KBM-7 (cell line): ENCODE data around the gene PTPRR.

Experiments used
- DNase-seq: peaks from one replicate; pipeline ENCODE4 v3.0.0-alpha.2; 2015
- in situ Hi-C: fragments of 300-500 bp; cut with MboI; formaldehyde crosslinking; loops from 2 replicates; pipeline ENCODE4 v1.14.3; 2020; ENCODE audit warnings: low sequenced_read_pairs, low pct_unique_long_range_greater_than_20kb, mixed read lengths

PTPRR gene

GRCh38 chr12:70920251-70920851 is at the start of gene PTPRR:
Gene PTPRR (minus strand): TSS chr12:70920738. CDS start chr12:70920390, 348 bp downstream.
- DNase-seq: no peak
- in situ Hi-C loops: no loop called here

- in situ Hi-C loops: no loop called here
- no peak for DNase-seq
Measured at GRCh38 chr12:70966996-70967790, 46.7 kb upstream of the PTPRR start.

GRCh38 chr12:70966046-70966445 is 45.5 kb upstream of the PTPRR start:
- in situ Hi-C loops: no loop called here

GRCh38 chr12:70964867-70965510 is 44.5 kb upstream of the PTPRR start:
- no peak for DNase-seq
- in situ Hi-C loops: no loop called here

More at GRCh38 chr12:70966046-70966445, 45.5 kb upstream of the PTPRR start:
- peak; percentile 19 for DNase-seq

GRCh38 chr12:70963081-70963660 is 42.6 kb upstream of the PTPRR start:
- no peak for DNase-seq
- in situ Hi-C loops: no loop called here

- DNase-seq: no peak
- in situ Hi-C loops: no loop called here
Measured at GRCh38 chr12:70962226-70962794, 41.8 kb upstream of the PTPRR start.

GRCh38 chr12:70960484-70960883 is 39.9 kb upstream of the PTPRR start:
- DNase-seq: no peak
- in situ Hi-C loops: no loop called here

- no peak for DNase-seq
- in situ Hi-C loops: no loop called here
Measured at GRCh38 chr12:70955415-70955814, 34.9 kb upstream of the PTPRR start.

- DNase-seq: no peak
- in situ Hi-C loops: no loop called here
Measured at GRCh38 chr12:70950451-70950850, 29.9 kb upstream of the PTPRR start.

- DNase-seq: no peak
- in situ Hi-C loops: no loop called here
Measured at GRCh38 chr12:70948976-70949336, 28.4 kb upstream of the PTPRR start.

GRCh38 chr12:70948236-70948975 is 27.9 kb upstream of the PTPRR start:
- DNase-seq: no peak
- in situ Hi-C loops: no loop called here

- in situ Hi-C loops: no loop called here
- DNase-seq: no peak
Measured at GRCh38 chr12:70936203-70936813, 15.8 kb upstream of the PTPRR start.

GRCh38 chr12:70933133-70933532 is 12.6 kb upstream of the PTPRR start:
- no peak for DNase-seq
- in situ Hi-C loops: no loop called here

GRCh38 chr12:70929029-70929428 is 8.5 kb upstream of the PTPRR start:
- in situ Hi-C loops: no loop called here
- DNase-seq: no peak

GRCh38 chr12:70928071-70928470 is 7.5 kb upstream of the PTPRR start:
- DNase-seq: no peak
- in situ Hi-C loops: no loop called here

- in situ Hi-C loops: no loop called here
- no peak for DNase-seq
Measured at GRCh38 chr12:70927356-70927755, 6.8 kb upstream of the PTPRR start.

- in situ Hi-C loops: no loop called here
- DNase-seq: no peak
Measured at GRCh38 chr12:70925539-70925938, 5.0 kb upstream of the PTPRR start.

GRCh38 chr12:70920891-70921290 is 353 bp upstream of the PTPRR start:
- no peak for DNase-seq
- in situ Hi-C loops: no loop called here

- DNase-seq: peak; percentile 14
- in situ Hi-C loops: no loop called here
Measured at GRCh38 chr12:70919597-70920035, 922 bp downstream of the PTPRR start.
